SK-N-SH (cell line): ENCODE data around the gene TACC2.

Experiments
- CTCF ChIP-seq: fragments of 200-600 bp; sonication (generic); IDR thresholded peaks from 2 replicates; pipeline ENCODE4 v1.6.1; 2017; ENCODE audit warnings: antibody characterized with exemption, mild to moderate bottlenecking, moderate library complexity
- EZH2phosphoT487 ChIP-seq: fragments of 200-600 bp; sonication (generic); IDR thresholded peaks from 2 replicates; pipeline ENCODE4 v1.6.1; 2017; ENCODE audit warnings: low read depth, mixed run types, mild to moderate bottlenecking, antibody characterized with exemption, moderate library complexity, borderline replicate concordance
- FOSL2 ChIP-seq: IDR thresholded peaks from 2 replicates; pipeline ENCODE4 v1.4.0; 2012; ENCODE audit warnings: low read depth, mild to moderate bottlenecking, moderate library complexity, borderline replicate concordance
- MXI1 ChIP-seq: IDR thresholded peaks from 2 replicates; pipeline ENCODE4 v1.6.1; 2012; ENCODE audit warnings: mild to moderate bottlenecking, low read depth, low read length, improper control_type of control experiment
- POLR2AphosphoS5 ChIP-seq: IDR thresholded peaks from 2 replicates; pipeline ENCODE4 v1.6.1; 2012; ENCODE audit warnings: low read depth, low read length

GRCh38 chr10:122103592-122103991 is 114.6 kb downstream of the TACC2 start:
- no peak for TF ChIP-seq POLR2AphosphoS5
- TF ChIP-seq EZH2phosphoT487 = no peak
- TF ChIP-seq FOSL2 = no peak
- TF ChIP-seq CTCF = no peak
- no peak for TF ChIP-seq MXI1
